Stimulated activated CD8-positive, alpha-beta memory T cell treated with anti-CD3 and anti-CD28 coated beads, Interleukin-15, amount 100 ng/mL, for 24 hours (primary cell): ENCODE data around the gene MAP7.
"Not testable (repeated sequence)": the region's sequence is repeated elsewhere in the genome, so short reads cannot be mapped to it uniquely, and the experiment has no call there.

ENCODE experiments used
- DNase-seq: peaks from one replicate; pipeline ENCODE4 v3.0.0-alpha.2; 2020; ENCODE audit warnings: low read depth

MAP7 gene

DNA sequence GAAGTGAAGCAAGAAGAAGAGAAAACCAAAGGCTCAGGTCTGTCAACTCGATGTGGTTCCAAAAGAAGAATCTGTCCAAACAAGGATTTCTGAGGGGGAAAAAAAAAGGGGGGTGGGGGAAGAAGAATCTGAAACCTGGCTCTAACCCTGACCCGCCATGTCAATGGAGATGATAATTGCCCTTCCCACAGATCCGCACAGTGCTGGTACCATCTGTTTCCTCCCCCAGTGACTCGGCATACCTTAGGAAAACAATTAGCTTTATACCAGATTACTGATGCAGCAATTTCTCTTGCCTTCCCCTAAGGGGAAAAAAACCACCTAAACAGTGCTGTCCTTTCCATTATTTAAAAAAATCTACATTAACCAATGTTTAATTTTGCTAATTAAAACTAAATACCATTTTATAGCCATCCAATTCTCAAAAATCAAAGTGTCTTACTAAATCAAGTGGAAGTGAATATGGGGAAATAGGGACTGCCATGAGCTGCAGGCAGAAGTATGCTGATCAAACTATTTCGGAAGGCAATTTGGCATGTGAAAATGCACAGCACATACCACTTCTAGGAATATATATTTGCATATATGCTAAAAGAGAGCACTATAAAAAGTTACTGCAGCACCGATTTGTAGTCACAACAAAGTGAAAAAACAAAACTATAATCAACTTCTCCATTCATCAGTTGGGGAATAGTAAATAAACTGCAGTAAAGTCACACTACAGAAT is 46.8 kb downstream of the MAP7 start:
- DNase-seq, result no peak

DNA sequence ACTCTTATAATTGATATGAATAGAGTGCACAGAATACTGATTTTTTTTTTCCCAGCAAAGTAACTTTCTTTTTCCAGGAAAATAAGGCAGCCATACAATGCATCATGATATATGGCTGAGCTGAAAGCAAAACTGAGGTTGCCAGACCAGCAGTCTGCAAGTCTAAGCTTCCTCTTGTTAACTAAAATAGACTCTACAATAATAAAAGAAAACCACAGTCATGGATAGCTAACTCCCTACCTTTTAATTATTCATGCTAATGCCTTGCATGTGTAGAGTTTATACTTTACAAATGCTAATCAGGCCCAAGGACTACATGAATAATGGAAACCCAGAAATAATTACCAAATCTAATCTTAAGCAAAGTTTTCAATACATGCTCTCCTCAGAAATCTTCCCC is 47.4 kb downstream of the MAP7 start:
- DNase-seq, result no peak

DNA sequence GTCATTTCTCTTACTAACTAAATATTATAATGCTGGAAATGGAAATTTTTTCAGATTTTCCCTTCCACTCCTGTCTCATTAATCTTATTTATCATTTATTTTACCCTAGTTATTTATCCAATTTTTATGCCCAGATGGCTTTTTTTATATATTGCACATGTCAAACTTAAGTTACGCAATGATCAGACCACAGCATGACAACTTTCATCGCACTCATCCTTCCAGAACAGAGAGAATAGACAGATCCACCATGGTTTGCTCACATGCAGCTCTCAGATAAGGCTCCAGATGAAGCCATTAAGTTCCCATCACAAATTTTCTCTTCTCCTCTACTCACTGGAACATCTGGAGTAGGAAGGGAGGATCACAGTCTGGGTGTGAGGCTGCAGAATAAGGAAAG is 48.7 kb downstream of the MAP7 start:
- DNase-seq, result no peak

DNA sequence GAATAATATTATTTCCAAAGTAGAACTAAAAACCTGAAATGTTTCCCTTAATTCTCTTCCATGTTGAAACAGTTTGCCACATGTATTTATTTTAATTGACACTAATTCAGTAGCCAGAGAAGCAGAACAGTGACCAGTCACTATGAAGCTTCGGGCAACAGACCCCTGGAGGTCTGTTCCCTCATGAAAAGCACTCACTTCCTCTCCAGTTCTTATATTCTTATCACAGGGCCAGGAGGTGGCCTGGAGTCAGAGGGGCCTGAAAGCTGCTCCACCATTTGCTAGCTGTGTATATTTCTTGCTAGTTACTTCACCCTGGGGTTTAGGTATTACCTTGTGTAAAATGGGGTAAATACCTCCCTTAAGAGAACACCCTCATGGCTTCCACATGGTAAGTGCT is 49.1 kb downstream of the MAP7 start:
- DNase-seq, result no peak

DNA sequence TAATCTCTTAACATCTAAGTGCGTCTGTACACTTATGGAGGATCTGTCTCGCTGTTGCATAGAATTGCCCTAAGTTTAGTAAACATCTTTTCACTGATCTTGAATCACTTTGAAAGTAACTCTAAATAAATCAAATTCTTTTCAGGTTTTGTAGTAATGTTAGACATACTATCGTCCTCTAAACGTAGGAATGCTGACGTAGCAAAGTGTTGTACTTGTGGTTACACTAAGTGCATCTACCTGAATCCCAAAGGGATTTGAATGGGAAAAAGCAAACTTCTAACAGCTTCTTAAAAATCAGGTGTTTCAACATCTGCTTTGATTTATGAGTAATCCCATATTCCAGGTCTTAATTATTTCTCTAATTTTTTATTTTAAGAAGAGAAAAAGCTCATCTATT is 49.8 kb downstream of the MAP7 start:
- DNase-seq, result no peak

DNA sequence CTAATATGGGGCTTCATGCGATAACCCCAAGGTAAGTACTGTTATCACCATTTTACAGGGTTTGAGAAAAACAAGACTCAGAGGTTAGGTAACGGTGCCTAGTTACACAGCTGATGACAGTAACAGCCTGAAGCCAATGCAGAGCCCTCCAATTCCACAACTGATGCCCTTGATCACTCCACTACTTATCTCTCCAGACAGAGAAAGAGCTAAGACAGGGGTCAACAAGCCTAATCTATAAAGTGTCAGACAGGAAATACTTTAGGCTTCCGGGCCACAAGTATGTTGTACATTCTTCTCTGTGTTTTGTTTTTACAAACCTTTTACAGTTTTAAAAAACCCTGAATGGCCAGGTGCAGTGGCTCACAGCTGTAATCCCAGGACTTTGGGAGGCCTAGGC is 50.9 kb downstream of the MAP7 start:
- no peak for DNase-seq

DNA sequence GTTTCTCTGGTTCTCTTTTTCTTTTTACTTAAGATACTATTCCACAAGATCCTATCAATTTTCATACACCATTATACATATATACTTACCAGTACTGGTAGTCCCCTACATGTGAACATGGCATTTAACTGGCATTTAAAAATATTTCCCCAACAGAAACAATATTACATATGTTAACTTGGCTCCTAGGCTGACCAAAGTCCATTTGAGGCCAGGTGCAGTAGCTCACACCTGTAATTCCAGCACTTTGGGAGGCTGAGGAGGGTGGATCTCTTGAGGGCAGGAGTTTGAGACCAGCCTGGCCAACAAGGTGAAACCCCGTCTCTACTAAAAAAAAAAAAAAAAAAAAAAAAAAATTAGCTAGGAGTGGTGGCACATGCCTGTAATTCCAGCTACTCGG is 53.8 kb downstream of the MAP7 start:
- DNase-seq, result not testable (repeated sequence)

DNA sequence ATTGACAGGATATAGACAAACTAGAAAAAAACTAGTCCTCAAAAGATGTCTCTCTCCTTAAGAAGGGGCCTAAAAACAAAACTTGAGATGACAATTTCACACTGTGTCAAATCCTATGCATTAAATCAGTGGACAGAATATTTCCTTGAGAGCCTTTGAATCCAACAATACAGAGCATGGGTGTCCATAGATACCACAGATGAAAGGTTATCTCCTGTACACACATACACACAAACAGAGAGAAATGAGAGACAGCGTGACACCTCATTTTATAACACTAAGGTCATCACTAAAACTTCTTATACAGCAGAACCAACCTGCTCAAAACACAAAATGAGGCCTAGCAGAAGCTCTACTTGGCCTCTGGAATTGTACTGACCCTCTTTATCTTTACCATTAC is 55.5 kb downstream of the MAP7 start:
- DNase-seq, result no peak

DNA sequence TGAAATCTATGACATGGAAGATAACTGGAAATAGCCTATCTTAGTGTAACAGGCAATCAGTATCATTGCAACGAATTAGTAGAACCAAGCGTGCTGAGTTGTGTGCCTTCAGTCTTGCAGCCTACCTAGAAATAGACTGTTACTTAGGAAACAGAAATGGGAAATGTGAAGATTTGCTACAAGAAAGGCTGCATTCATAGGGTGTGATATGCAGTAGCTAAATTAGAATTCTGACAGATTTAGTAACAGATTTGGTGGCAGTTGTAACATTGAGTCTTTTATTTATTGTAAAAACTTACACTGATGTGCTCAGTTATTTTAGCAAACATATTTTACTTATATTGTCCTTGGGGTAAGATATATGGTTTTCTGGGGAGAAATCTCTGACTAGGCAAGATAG is 56.2 kb downstream of the MAP7 start:
- no peak for DNase-seq

DNA sequence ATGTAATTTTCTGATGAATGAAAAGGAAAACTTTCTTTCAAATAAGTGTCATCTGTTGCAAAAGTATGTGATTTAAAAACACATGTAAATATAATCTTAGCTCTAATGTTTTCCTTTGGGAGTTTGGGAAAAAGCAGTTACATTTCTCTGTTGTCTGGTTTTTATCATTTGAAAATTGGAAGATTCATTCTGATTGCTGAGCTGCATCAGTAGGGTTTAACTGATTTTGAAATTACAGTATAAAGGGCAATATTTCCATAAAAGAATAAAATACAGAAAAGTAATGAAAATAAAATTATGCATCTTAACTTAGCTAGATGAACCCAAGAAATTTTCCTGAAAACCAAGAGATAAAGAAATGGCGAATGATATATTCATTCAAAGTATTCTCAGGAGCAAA is 57.8 kb downstream of the MAP7 start:
- no peak for DNase-seq

DNA sequence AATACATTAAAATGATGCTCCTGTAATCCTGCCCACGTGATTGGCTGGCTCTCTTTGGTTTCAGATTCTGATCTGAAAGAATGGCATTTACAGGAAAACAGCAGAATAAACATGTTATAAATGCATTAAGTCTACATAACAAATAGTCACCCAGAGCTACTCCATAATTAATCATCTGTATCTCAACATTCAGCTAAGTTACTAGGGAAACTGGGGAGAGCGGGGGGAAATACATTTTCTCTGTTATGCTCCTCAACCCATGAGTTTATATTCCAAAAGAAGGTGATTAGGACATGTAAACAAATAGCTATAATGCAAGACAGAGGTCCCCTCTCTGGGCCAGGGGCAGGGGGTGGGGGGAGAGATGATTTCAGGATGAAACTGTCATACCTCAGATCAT is 58.5 kb downstream of the MAP7 start:
- no peak for DNase-seq

DNA sequence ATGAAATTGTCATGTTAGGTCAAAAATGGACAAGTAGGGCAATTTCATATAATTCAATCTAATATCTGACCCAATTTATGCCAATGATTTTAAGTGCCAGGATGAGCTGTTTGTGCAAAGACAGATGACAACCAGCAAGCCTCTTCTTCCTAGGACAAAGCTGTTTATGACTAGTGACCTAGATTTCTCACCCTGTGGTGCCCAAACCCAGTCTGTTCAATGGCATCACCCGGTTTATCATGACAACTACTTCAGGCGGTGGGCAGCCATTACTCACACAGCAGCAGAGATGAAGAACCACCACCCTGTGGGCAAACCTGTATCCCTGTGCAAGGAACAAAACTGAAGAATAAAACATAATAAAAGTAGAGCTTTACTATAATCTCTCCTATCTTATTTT is 59.0 kb downstream of the MAP7 start:
- no peak for DNase-seq

DNA sequence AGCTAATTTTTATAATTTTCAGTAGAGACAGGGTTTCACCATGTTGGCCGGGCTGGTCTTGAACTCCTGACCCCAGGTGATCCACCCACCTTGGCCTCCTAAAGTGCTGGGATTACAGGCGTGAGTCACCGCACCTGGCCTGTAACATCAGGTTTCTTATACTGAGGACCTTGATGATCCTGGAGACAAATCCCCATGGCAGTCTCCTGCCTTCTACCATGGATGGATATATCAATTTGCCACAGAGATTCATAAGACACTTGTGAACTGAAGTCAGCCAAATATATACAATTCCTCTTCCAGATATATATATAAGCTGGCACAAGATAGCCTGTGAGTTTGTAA is 60.6 kb downstream of the MAP7 start:
- not testable (repeated sequence) for DNase-seq

DNA sequence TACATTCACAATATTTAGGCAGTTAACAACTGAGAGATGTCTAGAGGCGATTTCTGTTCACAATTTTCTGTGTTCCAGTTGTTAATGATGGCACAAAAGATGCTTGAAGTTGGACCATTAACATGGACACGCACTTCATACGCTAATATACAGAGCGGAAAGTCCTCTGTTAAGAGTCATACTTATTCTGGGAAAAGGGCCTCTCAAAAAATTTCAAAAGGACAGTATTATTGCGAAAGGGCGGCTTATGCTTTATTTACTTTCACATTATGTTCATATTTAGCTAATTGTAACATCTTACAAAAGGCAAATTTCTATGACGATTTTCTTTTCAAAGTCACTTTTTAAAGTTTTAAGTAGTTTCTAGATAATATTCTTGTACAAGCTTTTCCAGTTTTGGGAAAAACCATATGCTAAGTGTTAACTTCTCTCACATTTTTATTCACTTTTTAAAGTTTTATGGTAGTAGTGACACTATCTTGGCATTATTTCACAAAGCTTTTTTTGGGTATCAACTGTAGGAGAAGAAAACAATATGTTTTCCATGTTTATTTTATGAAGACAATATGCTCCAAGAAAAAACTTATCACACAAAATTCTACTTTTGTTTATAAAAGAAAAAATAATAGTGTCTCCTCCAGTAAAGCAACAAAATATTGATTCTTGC is 62.3 kb downstream of the MAP7 start:
- no peak for DNase-seq

DNA sequence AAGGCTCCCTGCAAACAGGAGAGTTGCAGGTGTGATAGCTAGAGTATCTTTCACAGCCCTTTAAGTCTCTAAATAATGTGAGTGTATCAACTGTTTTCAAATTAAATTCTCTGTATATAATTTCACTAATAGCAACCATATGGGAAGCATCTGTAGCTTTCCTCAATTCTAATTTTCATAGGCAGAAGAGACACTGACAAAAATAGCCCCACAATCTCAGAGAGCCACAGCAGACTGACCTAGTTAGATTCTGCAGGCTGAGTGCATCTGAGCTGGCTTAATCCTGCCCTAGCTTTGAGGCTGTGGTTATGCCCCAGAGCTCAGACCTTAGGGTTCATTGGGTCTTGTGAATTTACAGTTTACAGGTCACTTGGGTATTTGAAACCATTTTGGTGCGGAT is 63.9 kb downstream of the MAP7 start:
- DNase-seq, result no peak

DNA sequence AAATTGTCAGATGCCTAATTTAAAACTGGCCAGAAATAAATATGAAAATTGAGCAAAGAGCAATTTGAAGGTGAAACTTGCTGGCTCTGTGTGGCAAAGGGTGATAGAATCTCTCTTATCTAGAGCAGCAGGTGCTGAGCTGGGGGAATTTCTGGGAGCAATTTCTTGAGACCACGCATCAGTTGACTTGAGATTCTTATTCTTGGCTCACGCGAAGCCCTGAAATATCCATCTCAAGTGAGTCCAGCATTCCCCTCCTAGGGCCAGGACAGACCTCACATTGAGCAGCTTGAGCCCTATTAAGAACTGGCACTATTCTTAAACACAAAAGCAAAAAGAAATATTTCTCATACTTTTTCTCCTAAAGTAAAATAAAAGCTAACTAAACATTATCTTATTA is 66.3 kb downstream of the MAP7 start:
- no peak for DNase-seq

DNA sequence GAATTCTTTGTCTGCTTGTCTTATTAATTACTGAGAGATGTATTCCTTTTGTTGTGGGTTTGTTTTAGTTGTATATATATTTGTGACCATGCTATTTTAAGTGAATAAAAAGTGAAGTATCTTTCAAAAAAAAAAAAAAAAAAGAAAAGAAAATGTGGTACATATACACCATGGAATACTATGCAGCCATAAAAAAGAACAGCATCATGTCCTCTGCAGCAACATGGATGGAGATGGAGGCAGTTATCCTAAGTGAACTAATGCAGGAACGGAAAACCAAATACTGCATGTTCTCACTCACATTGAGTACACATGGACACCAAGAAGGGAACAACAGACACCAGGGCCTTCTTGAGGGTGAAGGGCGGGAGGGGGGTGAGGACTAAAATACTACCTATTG is 67.2 kb downstream of the MAP7 start:
- DNase-seq, result not testable (repeated sequence)

DNA sequence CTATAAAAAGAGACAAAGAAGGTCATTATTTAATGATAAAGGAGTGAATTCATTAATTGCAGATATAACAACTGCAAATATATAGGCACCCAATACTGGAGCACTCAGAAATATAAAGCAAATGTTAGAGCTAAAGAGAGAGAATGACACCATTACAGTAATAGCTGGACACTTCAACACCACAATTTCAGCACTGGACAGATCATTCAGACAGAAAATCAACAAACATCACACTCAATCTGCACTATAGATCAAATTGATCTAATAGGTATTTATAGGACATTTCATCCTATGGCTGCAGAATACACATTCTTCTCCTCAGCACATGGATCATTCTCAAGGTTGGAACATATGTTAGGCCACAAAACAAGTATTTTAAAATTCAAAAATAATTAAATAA is 72.7 kb downstream of the MAP7 start:
- no peak for DNase-seq

DNA sequence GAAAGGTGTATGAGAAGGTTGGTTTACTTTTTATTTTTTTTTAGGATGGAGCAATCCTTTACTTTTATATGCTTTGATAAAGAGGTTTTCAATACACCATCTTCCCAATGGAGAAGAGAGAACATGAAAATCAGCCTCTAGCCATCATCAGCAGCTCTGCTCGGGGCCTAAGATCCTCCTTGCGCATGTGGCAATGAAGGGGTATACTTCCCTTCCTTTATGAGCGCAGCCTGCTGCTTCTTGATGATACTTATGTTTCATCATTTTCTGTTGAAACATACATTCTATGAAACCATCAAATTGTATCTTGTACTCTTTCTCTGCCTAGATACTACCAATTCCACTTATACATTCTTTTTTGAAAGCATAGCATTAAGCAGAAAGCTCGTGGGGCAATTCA is 74.5 kb downstream of the MAP7 start:
- DNase-seq, result no peak

DNA sequence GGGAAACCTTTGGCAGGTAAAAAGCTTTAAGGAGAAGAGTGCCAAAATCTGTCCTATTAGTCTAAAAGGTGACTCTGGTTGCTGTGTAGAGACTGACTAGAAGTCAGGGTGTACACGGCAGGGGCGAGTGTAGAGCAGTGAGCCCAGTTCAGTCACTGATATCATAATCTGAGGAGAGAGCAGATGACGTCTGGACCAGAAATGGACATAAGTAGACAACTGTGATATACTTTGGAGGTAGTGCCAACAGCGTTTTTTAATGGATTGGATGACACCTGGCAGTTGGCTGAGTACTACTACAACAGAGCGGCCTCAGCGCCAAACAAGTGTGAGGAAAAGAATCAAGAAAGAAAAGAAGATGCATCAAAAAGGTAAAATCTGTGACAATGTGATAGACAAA is 76.0 kb downstream of the MAP7 start:
- no peak for DNase-seq

DNA sequence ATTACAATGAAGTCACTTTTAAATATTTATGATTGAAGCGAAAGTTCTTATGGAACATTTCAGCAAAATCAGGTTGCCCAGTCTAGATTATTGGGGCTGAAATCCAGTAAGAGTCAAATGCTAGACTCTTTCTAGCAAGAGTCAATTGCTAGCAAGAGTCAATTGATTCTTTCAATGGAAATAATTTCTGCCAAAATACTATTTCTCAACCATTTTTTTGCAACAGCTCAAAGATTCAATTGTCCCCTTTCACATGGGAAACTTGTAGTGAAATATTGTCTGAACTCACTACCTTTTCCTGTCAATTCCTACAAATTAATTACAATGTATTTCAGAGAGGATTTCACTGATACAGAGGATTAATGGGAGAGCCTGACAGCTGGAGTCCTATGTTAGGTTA is 78.3 kb downstream of the MAP7 start:
- DNase-seq, result no peak

DNA sequence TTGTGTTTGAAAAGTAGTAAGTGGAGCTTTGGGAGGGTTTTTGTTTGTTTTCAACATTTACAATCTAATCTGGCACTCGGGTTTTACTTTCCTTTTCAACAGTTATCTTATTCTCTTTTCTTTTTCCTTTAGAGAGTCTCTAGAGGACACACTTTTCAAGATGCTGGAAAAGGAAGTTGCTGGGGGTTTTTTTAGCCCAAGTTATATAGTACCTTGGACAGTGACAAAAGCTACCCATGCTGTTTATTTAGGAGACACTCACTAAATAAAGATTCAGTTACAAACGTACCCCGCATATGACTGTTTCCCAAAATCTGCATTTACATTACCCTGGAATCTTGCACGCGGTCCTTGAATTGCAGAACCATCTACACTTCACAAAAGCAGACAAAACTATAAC is 78.8 kb downstream of the MAP7 start:
- no peak for DNase-seq

DNA sequence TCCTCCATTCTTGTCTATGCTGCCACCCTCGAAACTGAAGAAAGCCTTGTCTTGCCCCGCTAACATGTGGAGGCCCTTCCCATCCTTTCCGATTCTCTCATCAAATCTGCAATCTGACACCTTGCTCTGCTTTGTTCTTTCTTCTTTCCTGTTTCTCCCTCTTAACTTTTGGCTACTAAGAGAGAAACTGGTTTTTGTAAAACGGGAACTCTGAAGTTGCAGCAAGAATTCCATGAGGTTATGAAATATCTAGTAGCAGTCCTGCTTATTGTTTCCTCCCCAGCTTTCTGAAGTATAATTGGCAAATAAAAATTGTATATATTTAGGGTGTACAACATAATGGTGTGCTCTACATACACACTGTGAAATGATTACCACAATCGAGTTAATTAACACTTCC is 80.2 kb downstream of the MAP7 start:
- no peak for DNase-seq

DNA sequence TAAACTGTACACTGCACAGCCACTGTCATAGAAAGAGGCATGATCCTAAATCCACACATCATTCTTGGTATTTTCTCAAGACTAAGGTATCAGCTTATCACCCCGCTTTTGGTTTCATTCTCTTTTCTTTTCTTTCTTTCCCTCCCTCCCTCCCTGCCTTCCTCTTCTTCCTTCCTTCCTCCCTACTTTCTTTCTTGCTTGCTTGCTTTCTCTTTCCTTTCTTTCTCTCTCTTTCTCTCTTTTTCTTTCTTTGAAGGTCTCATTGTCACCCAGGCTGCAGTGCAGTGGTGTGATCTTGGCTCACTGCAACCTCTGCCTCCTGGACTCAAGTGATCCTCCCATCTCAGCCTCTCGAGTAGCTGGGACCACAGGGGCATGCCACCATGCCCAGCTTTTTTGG is 81.1 kb downstream of the MAP7 start:
- DNase-seq, result no peak
